K562 (cell line): ENCODE measurements around the gene CSNK1A1. TPM values are rescaled to one million over a fixed set of nuclear protein-coding genes. Genes with fewer than 3 reads are reported as not detected.

ENCODE experiments used
- ATAC-seq: fragments of 200-7000 bp; cut with Tn5 transposase; 3 replicates; pipeline ENCODE4 v1.9.1; 2020; ENCODE audit warnings: moderate library complexity
- BruUV-seq: library from RNA; stranded (reverse); fragments of 400-500 nt; replicated peaks from 2 replicates; lab custom pipeline; 2021; lab: Mats Ljungman, UMichigan
- CTCF ChIA-PET: fragments of 300-600 bp; formaldehyde crosslinking; extraction: SDS; loops from one replicate; lab custom pipeline; 2021; ENCODE audit warnings: low intra/inter-chr PET ratio; lab: Yijun Ruan, JAX
- POLR2A ChIA-PET: fragments of 300-600, 350-650 bp; sonication (Branson Sonifier 250); formaldehyde crosslinking; extraction: SDS; loops from one replicate; lab custom pipeline; 2021; ENCODE audit warnings: antibody characterized with exemption, inconsistent platforms; lab: Yijun Ruan, JAX
- DNase-seq, 4 experiments: peaks; one replicate each; pipeline versions ENCODE4 v3.0.0 to v3.0.0-alpha.2; 2011 to 2018; ENCODE audit warnings: low spot score in 3 of 4, mixed read lengths in 3 of 4; ENCODE audit errors: extremely low read depth in 1 of 4
- FAIRE-seq: peaks from 2 replicates; lab custom pipeline; 2011; peaks lifted over from hg19 to GRCh38; lab: Jason Lieb, UNC
- H2AFZ ChIP-seq: 2 replicates; pipeline ENCODE4 v1.6.0; 2011; ENCODE audit warnings: low read depth, low read length, control low read depth, inconsistent platforms
- H3K27ac ChIP-seq: fragments of 200-600 bp; 3 replicates; pipeline ENCODE4 v1.8.0; 2011; ENCODE audit warnings: low read depth, mild to moderate bottlenecking, control low read depth, inconsistent platforms, low read length, moderate library complexity, mixed read lengths; ENCODE audit errors: extremely low read depth
- H3K27me3 ChIP-seq, 2 experiments: fragments of 300-600 bp in 1 of 2; 2 replicates in 1 of 2; 3 replicates in 1 of 2; pipeline versions ENCODE4 v1.6.0 to v1.8.0; 2011; ENCODE audit warnings: inconsistent platforms in 2 of 2, low read length in 2 of 2, mild to moderate bottlenecking in 1 of 2, mixed read lengths in 1 of 2, moderate library complexity in 1 of 2; ENCODE audit not compliant: control insufficient read depth in 2 of 2, insufficient read depth in 2 of 2
- H3K36me3 ChIP-seq: fragments of 300-600 bp; 3 replicates; pipeline ENCODE4 v1.8.0; 2011; ENCODE audit warnings: mild to moderate bottlenecking, low read length, inconsistent platforms; ENCODE audit not compliant: control insufficient read depth, insufficient read depth
- H3K4me1 ChIP-seq, 2 experiments: fragments of 200-600 bp in 1 of 2; replicated peaks in 1 of 2; 2 replicates in 1 of 2; 3 replicates in 1 of 2; pipeline versions ENCODE4 v1.5.1 to v1.8.0; 2011; ENCODE audit warnings: inconsistent platforms in 2 of 2, low read length in 2 of 2, mild to moderate bottlenecking in 1 of 2, mixed read lengths in 1 of 2, moderate library complexity in 1 of 2; ENCODE audit not compliant: control insufficient read depth in 2 of 2, insufficient read depth in 2 of 2
- H3K4me2 ChIP-seq: 2 replicates; pipeline ENCODE4 v1.6.1; 2011; ENCODE audit warnings: low read length, control low read depth, inconsistent platforms, mixed read lengths; ENCODE audit not compliant: insufficient read depth
- H3K4me3 ChIP-seq: fragments of 200-600 bp; sonication (generic), shearing (Covaris generic); 2 replicates; pipeline ENCODE4 v1.5.1; 2016; ENCODE audit warnings: control low read depth, inconsistent platforms
- H3K79me2 ChIP-seq: fragments of 200-600 bp; 3 replicates; pipeline ENCODE4 v1.8.0; 2011; ENCODE audit warnings: low read length, inconsistent platforms; ENCODE audit not compliant: control insufficient read depth, insufficient read depth
- H3K9ac ChIP-seq, 2 experiments: 2 replicates each; pipeline versions ENCODE4 v1.6.0 to v1.6.1; 2011; ENCODE audit warnings: low read depth in 2 of 2, low read length in 2 of 2, control low read depth in 1 of 2, inconsistent platforms in 1 of 2, mild to moderate bottlenecking in 1 of 2, mixed read lengths in 1 of 2; ENCODE audit not compliant: insufficient read depth in 1 of 2
- H3K9me1 ChIP-seq: one replicate; pipeline ENCODE4 v1.6.0; 2011; ENCODE audit warnings: inconsistent platforms, mild to moderate bottlenecking, low read length, moderate library complexity; ENCODE audit not compliant: control insufficient read depth, insufficient read depth
- H3K9me3 ChIP-seq: replicated peaks from 2 replicates; pipeline ENCODE4 v1.5.1; 2011; ENCODE audit warnings: low read depth, low read length, inconsistent platforms; ENCODE audit not compliant: control insufficient read depth, insufficient read depth
- H4K20me1 ChIP-seq: replicated peaks from 2 replicates; pipeline ENCODE4 v1.6.1; 2011; ENCODE audit warnings: low read length, inconsistent platforms, mixed read lengths; ENCODE audit not compliant: control insufficient read depth, insufficient read depth
- CEBPB ChIP-seq: fragments of 450-650 bp; IDR thresholded peaks from 2 replicates; pipeline ENCODE4 v1.6.1; 2016; ENCODE audit warnings: missing genetic modification characterization, missing compliant biosample characterization
- CEBPG ChIP-seq, 3 experiments: fragments of 200-800 bp in 1 of 3; sonication (Bioruptor generic) in 1 of 3; sonication (generic) in 1 of 3; formaldehyde crosslinking in 1 of 3; IDR thresholded peaks in 2 of 3; conservative IDR thresholded peaks in 1 of 3; 2 replicates each; pipeline versions ENCODE4 v1.6.1 to v1.8.0; 2016 to 2022; ENCODE audit warnings: missing compliant biosample characterization in 2 of 3, missing genetic modification characterization in 2 of 3, mild to moderate bottlenecking in 1 of 3, missing genetic modification reagents in 1 of 3
- CHD2 ChIP-seq: IDR thresholded peaks from 2 replicates; pipeline ENCODE4 v1.6.1; 2011; ENCODE audit warnings: low read depth, low read length
- E2F1 ChIP-seq: sonication (generic); formaldehyde crosslinking; IDR thresholded peaks from 2 replicates; pipeline ENCODE4 v1.8.1; 2023; ENCODE audit warnings: mild to moderate bottlenecking, missing genetic modification reagents, moderate library complexity
- POLR2B ChIP-seq: fragments of 450-650 bp; IDR thresholded peaks from 2 replicates; pipeline ENCODE4 v1.6.1; 2018; ENCODE audit warnings: low read depth; ENCODE audit not compliant: partially characterized antibody
- SETDB1 ChIP-seq: IDR thresholded peaks from one replicate; pipeline ENCODE4 v1.6.1; 2012; ENCODE audit warnings: low read length, control low read depth, inconsistent platforms
- ZNF449 ChIP-seq: fragments of 250-450 bp; sonication (Bioruptor Pico); IDR thresholded peaks from 2 replicates; pipeline ENCODE4 v1.8.0; 2022; ENCODE audit warnings: moderate library complexity, mild to moderate bottlenecking, inconsistent platforms
- WGBS: fragments of 100-300 bp; shearing (Covaris generic); methylation state at CpG from one replicate; pipeline ENCODE4 v1.1.6; 2016; ENCODE audit warnings: low coverage, mixed read lengths; ENCODE audit not compliant: insufficient coverage; ENCODE audit errors: missing lambda C conversion rate; 5-methylcytosine and 5-hydroxymethylcytosine counted together
- in situ Hi-C: fragments of 300-500 bp; cut with MboI; formaldehyde crosslinking; loops from 4 replicates; pipeline ENCODE4 v1.15.0; 2018; ENCODE audit warnings: inconsistent platforms, mixed read lengths
- intact Hi-C: fragments of 100-400 bp; cut with micrococcal nuclease; formaldehyde crosslinking; loops from 2 replicates; pipeline ENCODE4 v1.14.2; 2022
- polyA plus RNA-seq, 8 experiments: library from polyadenylated mRNA; depleted of rRNA in 4 of 8; stranded (reverse) in 5 of 8; unstranded in 3 of 8; fragments of >200 nt; fragmentation: Nextera tagmentation in 2 of 8; fragmentation: Illumina TruSeq in 1 of 8; extraction: Ambion mirVana in 2 of 8; extraction: Trizol in 1 of 8; gene quantifications; 2 replicates each; pipeline versions ENCODE4 v1.2.1 to v1.2.3, GENCODE V29; 2011 to 2014; ENCODE audit warnings: inconsistent platforms in 1 of 8, missing spikeins in 1 of 8
- total RNA-seq, 7 experiments: library from RNA; depleted of rRNA in 6 of 7; stranded (reverse); fragments of >200 nt in 6 of 7; fragmentation: Illumina TruSeq in 2 of 7; extraction: Trizol in 2 of 7; gene quantifications; 2 replicates each; pipeline versions ENCODE4 v1.2.1 to v1.2.3, GENCODE V29; 2011 to 2021; ENCODE audit warnings: low replicate concordance in 1 of 7

The CSNK1A1 gene
- total and polyA plus RNA-seq, 9 of the 15 experiments (the other 6 are each of a cell fraction or from before 2014, with no cell fraction given): 49.1 to 196 (median 154) TPM

- POLR2A ChIA-PET: no interaction called here
- no peak overlapping the region for H3K9ac ChIP-seq
- no peaks in the 10 kb centered on the region for H3K36me3 ChIP-seq
- no peaks in the 10 kb centered on the region for H3K9me3 ChIP-seq
- no peak for TF ChIP-seq E2F1 (CRISPR knock-in tag)
- TF ChIP-seq CEBPB (tag): peak; percentile 53
- TF ChIP-seq CEBPG (CRISPR knock-in tag; IDR thresholded peaks at IDR 0.05): no peak
- TF ChIP-seq CEBPG (tag; conservative IDR thresholded peaks at IDR 0.05 in 1 of 2, IDR thresholded peaks at IDR 0.05 in 1 of 2): peak in 1 of 2 experiments; percentile 32; a peak in 1 of 4 replicates
- TF ChIP-seq SETDB1: no peak
- TF ChIP-seq CHD2: no peak
- TF ChIP-seq ZNF449 (CRISPR knock-in tag): no peak
- TF ChIP-seq POLR2B: no peak
- TF ChIP-seq, all 486 proteins: peak for 2
- H3K27me3 ChIP-seq: no peaks in the 10 kb centered on the region
- H3K9me1 ChIP-seq: no peaks in the 10 kb centered on the region
- CTCF ChIA-PET: no interaction called here
- 26% methylated on average over 2 of the region's 2 CpGs for WGBS
- DNase-seq: no peak
- no peaks in the 10 kb centered on the region for H4K20me1 ChIP-seq
- BruUV-seq: no TSS peak
- H3K4me1 ChIP-seq: peaks cover 8 to 32% of the 10 kb centered on the region in 2 experiments; a peak in 4 of 5 replicates
- no peak overlapping the region for H3K4me3 ChIP-seq
- H3K4me2 ChIP-seq: no peak overlapping the region
- no peak for FAIRE-seq
- H3K27ac ChIP-seq: no peak overlapping the region
- H2AFZ ChIP-seq: no peak overlapping the region; the same call in 1 of the 2 replicates
- no peaks in the 10 kb centered on the region for H3K79me2 ChIP-seq
- in situ Hi-C loops: loop anchor here (25.0 kb wide), 1 partner anchor 422 kb away; the partner anchor contains the start of gene ABLIM3
- intact Hi-C loops: loop anchor here (5.0 kb wide), 3 partner anchors 192 to 827 kb away; partner anchors contain the start of gene ABLIM3
- ATAC-seq: no peak
These were observed 8.5 kb upstream of the CSNK1A1 start for GRCh38 chr5:149559706-149560105.
